HCT116 (cell line): ENCODE results near the gene TGFBR3. TPM values are rescaled to one million over a fixed set of nuclear protein-coding genes. Genes with fewer than 3 reads are reported as not detected.
"Not testable (repeated sequence)": the region's sequence is repeated elsewhere in the genome, so short reads cannot be mapped to it uniquely, and the experiment has no call there.

Source experiments
- ATAC-seq: fragments of 200-7000 bp; cut with Tn5 transposase; 2 replicates; pipeline ENCODE4 v1.9.1; 2020; ENCODE audit warnings: mild to moderate bottlenecking, moderate library complexity
- BruUV-seq: library from RNA; stranded (reverse); fragments of 400-500 nt; replicated peaks from 2 replicates; lab custom pipeline; 2021; lab: Mats Ljungman, UMichigan
- CTCF ChIA-PET: fragments of 300-600 bp; sonication (Branson Sonifier 250); formaldehyde crosslinking; loops from one replicate; lab custom pipeline; 2021; ENCODE audit warnings: antibody characterized with exemption; lab: Charles Lee
- POLR2A ChIA-PET: fragments of 300-600, 350-600 bp; sonication (Branson Sonifier 250); formaldehyde crosslinking; loops from one replicate; lab custom pipeline; 2021; ENCODE audit warnings: antibody characterized with exemption; lab: Charles Lee
- RAD21 ChIA-PET, 2 experiments: fragments of 300-600 bp; sonication (Branson Sonifier 250); formaldehyde crosslinking; loops; one replicate each; lab custom pipeline; 2023; ENCODE audit warnings: low total read pairs in 2 of 2; ENCODE audit not compliant: uncharacterized antibody in 2 of 2, unreplicated experiment in 2 of 2, low non-redundant PET in 1 of 2; lab: Charles Lee
- DNase-seq: peaks from one replicate; pipeline ENCODE4 v3.0.0-alpha.2; 2010; ENCODE audit warnings: low read depth, low spot score
- H2AFZ ChIP-seq: fragments of 200-600 bp; shearing (Covaris generic), sonication (generic); 2 replicates; pipeline ENCODE4 v1.6.1; 2017; ENCODE audit warnings: low read depth, mixed run types, mixed read lengths, antibody characterized with exemption, low read length; ENCODE audit not compliant: poor library complexity, severe bottlenecking
- H3K27ac ChIP-seq: 2 replicates; pipeline ENCODE4 v1.5.1; 2012; ENCODE audit warnings: low read depth, low read length
- H3K27me3 ChIP-seq: fragments of 200-600 bp; sonication (generic); 2 replicates; pipeline ENCODE4 v1.6.1; 2016; ENCODE audit warnings: mixed run types, low read length, mixed read lengths; ENCODE audit not compliant: insufficient read depth
- H3K36me3 ChIP-seq, 2 experiments: fragments of 200-500 bp in 1 of 2; fragments of 200-600 bp in 1 of 2; sonication (Bioruptor generic) in 1 of 2; sonication (generic) in 1 of 2; 2 replicates each; pipeline versions ENCODE4 v1.5.1 to v1.6.1; 2014 to 2016; ENCODE audit warnings: low read length in 2 of 2, inconsistent platforms in 1 of 2, mixed read lengths in 1 of 2, mixed run types in 1 of 2; ENCODE audit not compliant: insufficient read depth in 2 of 2, control insufficient read depth in 1 of 2
- H3K4me1 ChIP-seq, 2 experiments: fragments of 200-600 bp in 1 of 2; sonication (generic) in 1 of 2; 2 replicates each; pipeline versions ENCODE4 v1.5.1 to v1.6.1; 2012 to 2017; ENCODE audit warnings: low read length in 2 of 2, inconsistent platforms in 1 of 2, mild to moderate bottlenecking in 1 of 2, mixed read lengths in 1 of 2, mixed run types in 1 of 2, moderate library complexity in 1 of 2; ENCODE audit not compliant: insufficient read depth in 2 of 2, control insufficient read depth in 1 of 2
- H3K4me2 ChIP-seq: fragments of 200-600 bp; sonication (generic); 2 replicates; pipeline ENCODE4 v1.6.1; 2017; ENCODE audit warnings: mixed run types, low read length, mixed read lengths
- H3K4me3 ChIP-seq, 2 experiments: fragments of 200-600 bp in 1 of 2; sonication (generic) in 1 of 2; replicated peaks in 1 of 2; 2 replicates each; pipeline ENCODE4 v1.5.1; 2011 to 2016; ENCODE audit warnings: low read length in 2 of 2, control low read depth in 1 of 2, low read depth in 1 of 2, mild to moderate bottlenecking in 1 of 2, mixed read lengths in 1 of 2, mixed run types in 1 of 2
- H3K79me2 ChIP-seq: fragments of 200-600 bp; sonication (generic); 2 replicates; pipeline ENCODE4 v1.6.1; 2017; ENCODE audit warnings: mild to moderate bottlenecking, mixed run types, low read length, moderate library complexity, mixed read lengths; ENCODE audit not compliant: insufficient read depth
- H3K9ac ChIP-seq: fragments of 200-600 bp; sonication (generic); 2 replicates; pipeline ENCODE4 v1.6.1; 2016; ENCODE audit warnings: low read length, mixed read lengths
- H3K9me2 ChIP-seq: fragments of 200-600 bp; sonication (generic), shearing (Covaris generic); 2 replicates; pipeline ENCODE4 v1.6.1; 2017; ENCODE audit warnings: mixed run types, mild to moderate bottlenecking, moderate library complexity; ENCODE audit not compliant: insufficient read depth
- H3K9me3 ChIP-seq, 2 experiments: fragments of 200-500 bp in 1 of 2; fragments of 200-600 bp in 1 of 2; sonication (Bioruptor generic) in 1 of 2; sonication (generic) in 1 of 2; 2 replicates each; pipeline ENCODE4 v1.6.1; 2014 to 2017; ENCODE audit warnings: low read length in 2 of 2, mixed read lengths in 2 of 2, inconsistent platforms in 1 of 2, low read depth in 1 of 2, mild to moderate bottlenecking in 1 of 2, mixed run types in 1 of 2, moderate library complexity in 1 of 2; ENCODE audit not compliant: control insufficient read depth in 1 of 2, insufficient read depth in 1 of 2
- H4K20me1 ChIP-seq: fragments of 200-600 bp; sonication (generic), shearing (Covaris generic); 2 replicates; pipeline ENCODE4 v1.6.1; 2017; ENCODE audit warnings: mixed run types, mild to moderate bottlenecking, moderate library complexity; ENCODE audit not compliant: insufficient read depth
- EGR1 ChIP-seq: IDR thresholded peaks from 2 replicates; pipeline ENCODE4 v1.6.1; 2012; ENCODE audit warnings: low read depth
- ELF1 ChIP-seq: IDR thresholded peaks from 2 replicates; pipeline ENCODE4 v1.6.1; 2012; ENCODE audit warnings: low read depth, borderline replicate concordance
- JUND ChIP-seq: IDR thresholded peaks from 2 replicates; pipeline ENCODE4 v1.6.1; 2012
- RAD21 ChIP-seq: IDR thresholded peaks from 2 replicates; pipeline ENCODE4 v1.6.1; 2012; ENCODE audit warnings: low read depth, mild to moderate bottlenecking
- SIN3A ChIP-seq: IDR thresholded peaks from 2 replicates; pipeline ENCODE4 v1.6.1; 2012; ENCODE audit warnings: low read depth
- ZFX ChIP-seq: fragments of 450-650 bp; IDR thresholded peaks from 2 replicates; pipeline ENCODE4 v1.6.1; 2017
- intact Hi-C: fragments of 100-400 bp; cut with micrococcal nuclease; formaldehyde crosslinking; loops from 2 replicates; pipeline ENCODE4 v1.10.0; 2022
- total RNA-seq: library from RNA; stranded (reverse); gene quantifications from one replicate; pipeline ENCODE4 v1.2.1, GENCODE V29; 2021; ENCODE audit not compliant: unreplicated experiment
- TF ChIP-seq, protein P1 (sequence below), 3 experiments: fragments of 200-600 bp in 1 of 3; sonication (generic) in 1 of 3; IDR thresholded peaks in 2 of 3; conservative IDR thresholded peaks in 1 of 3; 2 replicates each; pipeline ENCODE4 v1.5.1; 2012 to 2017; ENCODE audit warnings: low read depth in 2 of 3, low read length in 2 of 3, antibody characterized with exemption in 1 of 3, borderline replicate concordance in 1 of 3, control low read depth in 1 of 3, mild to moderate bottlenecking in 1 of 3, mixed read lengths in 1 of 3, mixed run types in 1 of 3, moderate library complexity in 1 of 3; ENCODE audit not compliant: insufficient read depth in 1 of 3

The TGFBR3 gene
- total RNA-seq, 1 experiment from 2014 or later: 7.1 TPM

DNA sequence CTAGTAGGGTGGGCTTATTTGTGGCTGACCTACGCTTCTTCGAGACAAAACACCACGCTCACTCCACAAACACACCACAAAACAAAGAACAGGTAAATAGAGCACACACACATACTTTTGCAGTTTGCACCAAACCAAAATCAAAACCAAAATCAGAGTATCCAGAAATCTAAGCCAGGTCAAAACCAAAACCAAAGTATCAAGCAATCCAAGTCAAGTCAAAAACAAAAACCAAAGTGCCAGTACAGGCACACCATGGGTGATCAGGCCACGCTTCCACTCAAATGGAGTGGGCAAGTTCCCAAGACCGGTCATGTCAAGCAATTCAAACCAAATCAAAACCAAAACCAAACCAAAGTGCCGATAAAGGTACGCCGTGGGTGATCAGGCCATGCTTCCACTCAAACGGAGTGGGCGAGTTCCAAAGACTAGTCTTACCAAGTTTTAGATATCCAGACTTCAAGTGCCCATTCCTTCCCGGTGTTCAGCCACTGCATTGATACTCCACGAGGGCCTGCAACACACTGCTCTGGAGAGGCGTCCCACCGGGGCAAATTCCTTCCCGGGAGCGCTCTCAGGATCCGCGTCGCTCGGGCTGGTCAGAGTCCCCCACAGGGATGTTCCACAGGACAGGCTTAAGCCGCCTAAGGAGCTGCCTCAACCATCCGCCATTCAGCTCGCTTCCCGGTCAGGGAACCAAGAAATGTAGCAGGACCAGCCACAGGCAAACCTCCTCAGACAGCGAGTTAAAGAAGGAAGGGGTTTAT, 216.2 kb downstream of the TGFBR3 start:
- Histone ChIP-seq H2AFZ (no peak overlapping the region), H3K9ac (no peak overlapping the region), H3K27me3 (no peaks in the 10 kb centered on the region), H3K4me2 (no peak overlapping the region), H3K36me3 (no peaks in the 10 kb centered on the region), H3K4me3 (no peak overlapping the region), H4K20me1 (no peaks in the 10 kb centered on the region), H3K9me3 (no peaks in the 10 kb centered on the region), H3K9me2 (no peaks in the 10 kb centered on the region), H3K79me2 (no peaks in the 10 kb centered on the region), H3K27ac (no peak overlapping the region), H3K4me1 (no peaks in the 10 kb centered on the region)
- ChIA-PET RAD21 (no interaction called here), POLR2A (no interaction called here), CTCF (no interaction called here)
- intact Hi-C loops: no loop called here
- DNase-seq: no peak
- ATAC-seq: no peak
- TF ChIP-seq RAD21: no peak
- no peak for TF ChIP-seq ZFX
- TF ChIP-seq ELF1: no peak
- TF ChIP-seq, protein P1, sequence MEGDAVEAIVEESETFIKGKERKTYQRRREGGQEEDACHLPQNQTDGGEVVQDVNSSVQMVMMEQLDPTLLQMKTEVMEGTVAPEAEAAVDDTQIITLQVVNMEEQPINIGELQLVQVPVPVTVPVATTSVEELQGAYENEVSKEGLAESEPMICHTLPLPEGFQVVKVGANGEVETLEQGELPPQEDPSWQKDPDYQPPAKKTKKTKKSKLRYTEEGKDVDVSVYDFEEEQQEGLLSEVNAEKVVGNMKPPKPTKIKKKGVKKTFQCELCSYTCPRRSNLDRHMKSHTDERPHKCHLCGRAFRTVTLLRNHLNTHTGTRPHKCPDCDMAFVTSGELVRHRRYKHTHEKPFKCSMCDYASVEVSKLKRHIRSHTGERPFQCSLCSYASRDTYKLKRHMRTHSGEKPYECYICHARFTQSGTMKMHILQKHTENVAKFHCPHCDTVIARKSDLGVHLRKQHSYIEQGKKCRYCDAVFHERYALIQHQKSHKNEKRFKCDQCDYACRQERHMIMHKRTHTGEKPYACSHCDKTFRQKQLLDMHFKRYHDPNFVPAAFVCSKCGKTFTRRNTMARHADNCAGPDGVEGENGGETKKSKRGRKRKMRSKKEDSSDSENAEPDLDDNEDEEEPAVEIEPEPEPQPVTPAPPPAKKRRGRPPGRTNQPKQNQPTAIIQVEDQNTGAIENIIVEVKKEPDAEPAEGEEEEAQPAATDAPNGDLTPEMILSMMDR (IDR thresholded peaks at IDR 0.05 in 2 of 3, conservative IDR thresholded peaks at IDR 0.05 in 1 of 3; ENCODE audit: borderline replicate concordance in 1 of 3, insufficient read depth in 1 of 3, low read depth in 2 of 3, low read length in 2 of 3): no peak
- no peak for TF ChIP-seq EGR1
- no peak for TF ChIP-seq JUND
- no peak for TF ChIP-seq SIN3A
- BruUV-seq: no TSS peak

DNA sequence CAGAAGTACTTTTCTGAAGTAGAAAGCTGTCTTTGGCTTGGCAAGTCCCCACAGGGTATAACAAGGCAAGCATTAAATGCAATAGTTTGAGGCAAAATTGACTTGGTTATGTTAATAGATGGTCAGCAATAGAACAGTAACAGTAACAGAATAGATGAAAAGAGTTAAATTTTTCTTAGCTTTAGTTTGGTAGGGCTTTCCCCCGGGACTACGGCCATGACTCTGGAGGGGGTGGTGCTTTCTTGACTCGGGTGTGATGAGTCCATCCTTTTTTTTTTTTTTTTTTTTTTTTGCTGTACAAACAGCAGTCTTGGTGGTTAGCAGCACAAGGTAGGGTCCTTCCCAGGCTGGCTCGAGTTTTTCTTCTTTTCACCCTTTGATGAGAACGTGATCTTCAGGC, 219.3 kb downstream of the TGFBR3 start:
- H3K4me3 ChIP-seq, RAD21 ChIA-PET, POLR2A ChIA-PET, H3K36me3 ChIP-seq, intact Hi-C loops, H3K9ac ChIP-seq, H3K4me1 ChIP-seq, H3K4me2 ChIP-seq, ATAC-seq, CTCF ChIA-PET, H3K27me3 ChIP-seq, H3K9me2 ChIP-seq, H3K27ac ChIP-seq, H4K20me1 ChIP-seq, H2AFZ ChIP-seq, DNase-seq, H3K9me3 ChIP-seq, H3K79me2 ChIP-seq, BruUV-seq: not testable (repeated sequence)
